ENCODE measurements around the gene PSORS1C2.

The PSORS1C2 gene

GRCh38 chr6:31112478-31112877, 26.4 kb downstream of the PSORS1C2 start, which contains the start of gene C6orf15:
TSS of gene C6orf15 (minus strand) at chr6:31112575. CDS start at chr6:31112555, 20 bp downstream.
- DNase-seq, result no peak

DNA sequence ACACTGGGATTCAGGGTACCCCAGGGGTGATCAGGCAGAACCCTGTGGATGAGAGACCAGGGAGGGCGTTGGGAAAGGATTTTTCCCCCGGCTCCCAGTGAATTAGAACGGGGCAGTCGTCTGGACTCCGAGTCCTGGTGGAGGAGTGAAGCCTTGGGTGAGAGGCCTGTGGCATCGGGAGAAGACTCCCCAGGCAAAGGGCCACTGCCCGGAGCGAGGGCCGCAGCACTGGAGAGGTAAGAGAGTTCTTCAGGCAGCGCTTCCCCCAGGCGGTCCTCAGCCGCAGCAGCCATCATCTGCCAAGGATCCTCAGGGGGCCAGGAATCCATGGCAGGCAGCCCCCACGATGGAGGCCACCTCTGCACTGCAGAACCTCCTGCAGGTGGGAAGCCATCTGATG, 27.2 kb downstream of the PSORS1C2 start:
- DNase-seq, result no peak

- DNase-seq, result no peak
Observed at GRCh38 chr6:31110825-31111582, 27.9 kb downstream of the PSORS1C2 start.

DNA sequence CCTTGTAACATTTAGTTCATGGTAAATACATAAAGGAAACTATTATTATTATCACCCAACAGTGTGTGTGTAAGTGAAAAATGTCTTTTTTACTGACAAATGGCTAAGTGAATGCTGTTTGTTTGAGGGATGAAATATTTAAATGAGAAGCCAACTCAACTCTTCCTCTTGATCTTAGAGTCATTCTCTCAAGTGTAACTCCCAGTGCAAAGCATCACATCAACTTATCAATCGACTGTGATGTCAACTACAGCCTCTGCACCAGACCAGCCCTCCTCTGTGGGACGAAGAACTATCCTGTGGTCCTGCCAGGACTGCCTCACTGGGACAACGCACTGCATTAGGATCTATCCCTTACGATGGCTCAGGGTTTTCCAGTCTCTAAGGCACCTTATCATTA, 31.8 kb downstream of the PSORS1C2 start:
- no peak for DNase-seq

GRCh38 chr6:31103136-31103535, 35.7 kb downstream of the PSORS1C2 start:
- DNase-seq, result no peak

DNA sequence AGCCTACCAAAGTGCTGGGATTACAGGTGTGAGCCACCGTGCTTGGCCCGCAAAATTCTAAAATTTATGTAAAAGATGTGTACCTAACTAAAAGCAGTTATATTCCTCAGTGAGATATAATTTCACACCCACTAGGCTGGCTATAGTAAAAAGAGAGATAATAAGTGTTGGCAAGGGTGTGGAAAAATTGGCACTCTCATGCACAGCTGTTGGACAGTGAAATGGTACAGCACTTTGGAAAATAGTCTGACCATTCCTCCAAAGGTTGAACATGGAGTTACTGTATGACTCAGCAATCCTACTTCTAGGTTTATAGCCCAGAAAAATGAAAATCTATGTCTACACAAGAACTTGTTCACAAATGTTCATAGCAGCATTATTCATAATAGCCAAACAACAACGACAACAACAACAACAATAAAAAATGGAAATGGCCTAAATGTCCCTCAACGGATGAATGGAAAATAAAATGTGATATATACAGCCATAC, 40.4 kb downstream of the PSORS1C2 start:
- no peak for DNase-seq

- DNase-seq, result no peak
Observed at GRCh38 chr6:31096656-31097055, 42.2 kb downstream of the PSORS1C2 start.

GRCh38 chr6:31096215-31096614, 42.7 kb downstream of the PSORS1C2 start:
- DNase-seq, result no peak

- no peak for DNase-seq
Observed at GRCh38 chr6:31094389-31094881, 44.4 kb downstream of the PSORS1C2 start.

- no peak for DNase-seq
Observed at GRCh38 chr6:31092769-31093505, 45.9 kb downstream of the PSORS1C2 start.

DNA sequence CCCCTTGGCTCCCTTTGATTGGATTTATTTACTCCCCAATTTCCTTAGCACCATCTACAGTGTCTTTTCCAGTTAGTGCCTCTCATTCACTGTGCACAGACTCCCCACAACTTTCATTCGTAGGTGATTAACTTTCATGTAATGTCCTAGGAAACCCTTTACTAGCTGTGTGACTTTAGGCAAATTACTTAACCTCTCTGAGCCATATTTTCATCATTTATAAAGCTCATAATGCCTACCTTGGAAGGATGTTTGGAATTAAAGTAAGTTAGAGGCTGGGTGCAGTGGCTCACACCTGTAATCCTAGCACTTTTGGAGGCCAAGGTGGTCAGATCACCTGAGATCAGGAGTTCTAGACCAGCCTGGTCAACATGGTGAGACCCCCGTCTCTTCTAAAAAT, 46.6 kb downstream of the PSORS1C2 start:
- DNase-seq, result no peak

DNA sequence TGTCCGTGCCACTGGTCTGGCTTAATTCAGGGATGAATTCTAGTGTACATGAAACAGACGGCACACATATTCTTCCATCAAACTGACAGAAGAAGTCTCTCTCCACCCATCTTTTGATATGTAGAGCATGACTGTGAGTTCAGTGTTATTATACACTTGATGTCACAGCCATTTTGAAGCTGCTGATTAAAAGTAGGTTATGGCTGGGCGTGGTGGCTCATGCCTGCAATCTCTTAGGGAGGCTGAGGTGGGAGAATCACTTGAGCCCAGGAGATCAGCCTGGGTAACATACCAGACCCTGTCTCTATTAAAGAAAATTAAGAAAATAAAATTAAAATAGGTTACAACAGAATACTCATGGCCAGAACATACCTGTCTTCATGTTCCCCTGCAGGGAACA, 47.2 kb downstream of the PSORS1C2 start:
- DNase-seq, result no peak

- DNase-seq, result no peak
Observed at GRCh38 chr6:31090973-31091364, 47.9 kb downstream of the PSORS1C2 start.

GRCh38 chr6:31090275-31090972, 48.4 kb downstream of the PSORS1C2 start:
- DNase-seq, result no peak

Measured in femur (tissue), 1 donor.